Stimulated activated CD4-positive, alpha-beta T cell treated with anti-CD3 and anti-CD28 coated beads, Interleukin-15, amount 100 ng/mL, for 24 hours (primary cell): ENCODE data around the gene OR5T1.

ENCODE experiments used
- DNase-seq: peaks from one replicate; pipeline ENCODE4 v3.0.0-alpha.2; 2020

OR5T1 gene

GRCh38 chr11:56273854-56274253 lies at the start of gene OR5T1:
Gene OR5T1, plus strand, starts transcription at chr11:56274154. Its CDS starts 1,485 bp downstream, at chr11:56275639.
- DNase-seq, result no peak

- DNase-seq, result no peak
Measured at GRCh38 chr11:56234155-56234554, 39.8 kb upstream of the OR5T1 start, which contains the start of gene OR5T2. Gene OR5T2, minus strand, starts transcription at chr11:56234255. Its CDS starts 1,193 bp downstream, at chr11:56233062.

GRCh38 chr11:56251954-56252353 lies 22.0 kb upstream of the OR5T1 start, which contains the start of gene OR5T3:
Gene OR5T3, plus strand, starts transcription at chr11:56252254. Its CDS starts 0 bp downstream, at chr11:56252254.
- DNase-seq, result no peak

- DNase-seq, result no peak
Measured at GRCh38 chr11:56271092-56271491, 2.9 kb upstream of the OR5T1 start.

GRCh38 chr11:56292154-56292553 lies 18.2 kb downstream of the OR5T1 start, which contains the start of gene OR8H1:
Gene OR8H1, minus strand, starts transcription at chr11:56292254. Its CDS starts 1,192 bp downstream, at chr11:56291062.
- DNase-seq, result no peak

GRCh38 chr11:56296898-56297297 lies 22.9 kb downstream of the OR5T1 start:
- DNase-seq, result no peak

- DNase-seq, result no peak
Measured at GRCh38 chr11:56307836-56308235, 33.9 kb downstream of the OR5T1 start.

GRCh38 chr11:56314844-56315243 lies 40.9 kb downstream of the OR5T1 start, which contains the start of gene OR8K3:
Gene OR8K3, plus strand, starts transcription at chr11:56315144. Its CDS starts 3,163 bp downstream, at chr11:56318307.
- DNase-seq, result no peak
